GM19372 (cell line): ENCODE results near the gene OR1A1.
"Not testable (repeated sequence)": the region's sequence is repeated elsewhere in the genome, so short reads cannot be mapped to it uniquely, and the experiment has no call there.

Experiments used
- ATAC-seq: cut with Tn5 transposase; IDR thresholded peaks from one replicate; pipeline ENCODE4 v1.9.1; 2021; ENCODE audit warnings: mild to moderate bottlenecking, low read depth, moderate library complexity; ENCODE audit not compliant: unreplicated experiment

Gene OR1A1, protein sequence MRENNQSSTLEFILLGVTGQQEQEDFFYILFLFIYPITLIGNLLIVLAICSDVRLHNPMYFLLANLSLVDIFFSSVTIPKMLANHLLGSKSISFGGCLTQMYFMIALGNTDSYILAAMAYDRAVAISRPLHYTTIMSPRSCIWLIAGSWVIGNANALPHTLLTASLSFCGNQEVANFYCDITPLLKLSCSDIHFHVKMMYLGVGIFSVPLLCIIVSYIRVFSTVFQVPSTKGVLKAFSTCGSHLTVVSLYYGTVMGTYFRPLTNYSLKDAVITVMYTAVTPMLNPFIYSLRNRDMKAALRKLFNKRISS

DNA sequence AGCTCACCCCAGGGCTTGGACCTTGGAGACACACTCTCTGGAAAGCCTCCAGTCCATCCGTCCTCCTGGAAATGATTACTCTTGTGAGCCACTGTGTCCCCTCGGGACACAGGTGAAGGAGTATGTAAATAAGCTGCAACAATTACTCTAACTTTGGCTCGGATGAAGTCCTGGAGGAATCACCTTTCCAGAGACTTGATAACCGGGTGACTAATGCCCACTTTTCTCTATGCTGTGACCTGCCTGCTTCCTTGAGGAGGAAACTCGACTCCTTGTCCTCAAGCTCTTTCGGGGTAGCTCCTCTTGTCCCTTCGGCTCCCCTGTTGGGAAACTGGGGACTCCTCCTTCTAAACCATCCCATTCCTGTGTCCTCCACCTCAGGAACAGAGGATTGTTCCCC is at the start of gene OR1A1:
TSS of gene OR1A1 (plus strand) at position 301 of the 400 bp plus-strand sequence. CDS start 7,954 bp downstream, outside the sequence.
- ATAC-seq: no peak

- no peak for ATAC-seq
These were observed 39.9 kb upstream of the OR1A1 start for GRCh38 chr17:3167574-3167973.

DNA sequence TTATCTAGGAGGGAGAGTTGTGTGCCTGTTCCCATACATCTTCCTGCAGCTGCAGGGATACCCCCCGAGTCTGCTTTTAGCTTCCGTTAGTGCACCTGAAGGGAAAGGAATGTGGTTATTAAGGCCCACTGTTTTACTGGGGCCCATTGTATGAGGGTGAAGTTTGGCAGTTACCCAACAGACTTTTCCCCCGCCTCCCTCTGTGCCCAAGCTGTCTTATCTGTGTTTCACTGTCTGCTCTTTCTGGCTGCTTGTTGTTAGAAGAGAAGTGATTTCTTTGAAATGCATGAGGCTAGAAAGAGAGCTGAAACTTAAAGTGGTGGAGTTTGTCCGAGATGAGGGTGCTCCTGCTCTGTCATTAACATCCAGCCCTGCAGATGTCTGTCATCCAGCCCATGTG is 17.5 kb upstream of the OR1A1 start:
- no peak for ATAC-seq

- no peak for ATAC-seq
These were observed 10.2 kb upstream of the OR1A1 start, which contains the start of gene OR1A2 for GRCh38 chr17:3197219-3197618. TSS of gene OR1A2 (plus strand) at chr17:3197519. CDS start at chr17:3197519, 0 bp downstream.

DNA sequence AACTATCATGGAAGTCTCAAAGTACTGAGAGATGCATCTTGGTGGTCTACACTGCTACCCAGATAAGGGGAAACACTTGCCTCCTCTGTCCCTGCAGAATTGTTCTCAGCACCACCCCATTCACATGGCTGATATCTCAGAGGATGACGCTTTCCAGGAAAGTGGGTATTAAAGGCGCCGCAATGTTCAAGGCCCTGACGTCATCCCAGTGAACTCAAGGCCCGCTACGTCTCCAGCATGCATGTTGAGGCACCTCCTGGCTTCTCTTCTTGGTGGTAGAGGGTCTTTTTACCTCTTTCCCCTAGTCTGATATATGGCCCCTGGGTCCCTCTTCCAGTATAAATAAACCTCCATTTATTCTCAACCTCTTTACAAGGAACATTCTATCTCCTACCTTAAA is 1.0 kb downstream of the OR1A1 start:
- no peak for ATAC-seq

GRCh38 chr17:3213001-3213400 is 5.5 kb downstream of the OR1A1 start:
- ATAC-seq: no peak

GRCh38 chr17:3213587-3213986 is 6.1 kb downstream of the OR1A1 start:
- no peak for ATAC-seq

GRCh38 chr17:3219978-3220377 is 12.5 kb downstream of the OR1A1 start:
- not testable (repeated sequence) for ATAC-seq

DNA sequence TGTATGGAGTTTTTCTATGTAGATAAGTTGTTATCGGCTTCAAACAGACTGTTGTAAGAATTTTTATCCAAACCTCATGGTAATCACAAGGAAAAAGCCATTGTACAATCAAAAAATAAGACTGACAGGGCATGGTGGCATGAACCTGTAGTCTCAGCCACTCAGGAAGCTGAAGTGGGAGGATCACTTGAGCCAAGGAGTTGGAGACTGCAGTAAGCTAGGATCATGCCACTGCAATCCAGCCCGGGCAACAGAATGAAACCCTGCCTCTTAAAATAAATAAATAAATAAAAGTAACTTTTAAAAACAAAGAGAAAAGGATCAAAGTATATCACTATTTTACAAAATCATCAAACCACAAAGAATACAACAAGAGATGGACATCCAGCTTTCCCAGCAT is 14.4 kb downstream of the OR1A1 start:
- no peak for ATAC-seq

DNA sequence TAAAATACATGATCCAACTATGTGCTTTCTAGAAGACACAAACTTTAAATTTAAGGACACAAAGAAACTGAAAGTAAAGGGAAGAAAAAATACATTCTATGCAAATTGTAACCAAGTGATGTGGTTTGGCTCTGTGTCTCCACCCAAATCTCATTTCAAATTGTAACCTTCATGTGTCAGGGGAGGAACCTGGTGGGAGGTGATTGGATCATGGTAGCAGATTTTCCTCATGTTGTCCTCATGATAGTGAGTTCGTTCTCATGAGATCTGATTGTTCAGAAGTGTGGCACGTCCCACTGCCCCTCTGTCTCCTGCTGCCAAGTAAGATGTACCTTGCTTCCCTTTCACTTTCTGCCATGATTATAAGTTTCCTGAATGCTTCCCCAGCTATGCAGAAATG is 15.0 kb downstream of the OR1A1 start:
- no peak for ATAC-seq

DNA sequence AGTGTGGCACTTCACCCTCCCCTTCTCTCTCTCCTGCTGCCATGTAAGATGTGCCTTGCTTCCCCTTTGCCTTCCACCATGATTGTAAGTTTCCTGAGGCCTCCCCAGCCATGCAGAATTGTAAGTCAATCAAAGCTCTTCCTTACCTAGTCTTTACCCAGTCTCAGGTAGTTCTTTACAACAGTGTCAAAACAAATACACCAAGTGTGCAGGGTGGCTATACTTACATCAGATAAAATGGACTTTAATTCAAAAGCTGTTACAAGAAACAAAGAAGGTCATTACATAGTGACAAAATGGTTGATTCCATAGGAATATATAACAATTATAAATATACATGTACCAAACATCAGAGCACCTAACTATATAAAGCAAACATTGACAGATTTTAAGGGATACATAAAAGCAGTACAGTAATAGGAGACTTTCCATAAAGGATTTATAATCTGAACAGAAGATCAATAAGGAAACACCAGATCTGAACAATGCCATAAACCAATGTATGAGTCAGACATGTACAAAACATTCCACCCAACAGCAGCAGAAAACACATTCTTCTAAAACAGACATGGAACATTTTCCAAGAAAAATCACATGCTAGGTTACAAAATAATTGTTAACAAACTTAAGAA is 17.4 kb downstream of the OR1A1 start:
- not testable (repeated sequence) for ATAC-seq

DNA sequence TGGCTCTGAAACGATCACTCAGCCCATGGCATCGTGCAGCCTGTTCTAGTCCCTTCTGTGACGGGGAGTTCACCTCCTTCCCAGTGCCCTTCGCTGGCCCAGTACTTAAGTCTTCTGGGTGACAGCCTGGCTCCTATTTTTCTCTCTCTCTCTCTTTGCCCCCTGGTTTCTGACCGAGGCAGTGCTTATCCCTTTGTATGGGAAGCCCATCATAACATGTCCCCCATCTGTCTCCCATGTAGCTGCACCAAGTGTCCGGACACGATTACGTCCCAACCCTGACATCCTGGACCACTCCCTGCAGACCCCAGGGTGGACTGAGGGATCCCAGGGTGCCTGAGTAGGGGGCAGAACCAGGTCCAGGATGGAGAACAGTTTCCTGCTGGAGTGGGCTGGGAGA is 24.8 kb downstream of the OR1A1 start:
- ATAC-seq: not testable (repeated sequence)

GRCh38 chr17:3238685-3239084 is 31.2 kb downstream of the OR1A1 start:
- ATAC-seq: not testable (repeated sequence)

DNA sequence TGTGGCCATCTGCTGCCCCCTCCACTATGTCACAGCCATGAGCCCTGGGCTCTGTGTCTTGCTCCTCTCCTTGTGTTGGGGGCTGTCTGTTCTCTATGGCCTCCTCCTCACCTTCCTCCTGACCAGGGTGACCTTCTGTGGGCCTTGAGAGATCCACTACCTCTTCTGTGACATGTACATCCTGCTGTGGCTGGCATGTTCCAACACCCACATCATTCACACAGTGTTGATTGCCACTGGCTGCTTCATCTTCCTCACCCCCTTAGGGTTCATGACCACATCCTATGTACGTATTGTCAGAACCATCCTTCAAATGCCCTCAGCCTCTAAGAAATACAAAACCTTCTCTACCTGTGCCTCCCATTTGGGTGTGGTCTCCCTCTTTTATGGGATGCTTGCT is 33.6 kb downstream of the OR1A1 start:
- not testable (repeated sequence) for ATAC-seq

DNA sequence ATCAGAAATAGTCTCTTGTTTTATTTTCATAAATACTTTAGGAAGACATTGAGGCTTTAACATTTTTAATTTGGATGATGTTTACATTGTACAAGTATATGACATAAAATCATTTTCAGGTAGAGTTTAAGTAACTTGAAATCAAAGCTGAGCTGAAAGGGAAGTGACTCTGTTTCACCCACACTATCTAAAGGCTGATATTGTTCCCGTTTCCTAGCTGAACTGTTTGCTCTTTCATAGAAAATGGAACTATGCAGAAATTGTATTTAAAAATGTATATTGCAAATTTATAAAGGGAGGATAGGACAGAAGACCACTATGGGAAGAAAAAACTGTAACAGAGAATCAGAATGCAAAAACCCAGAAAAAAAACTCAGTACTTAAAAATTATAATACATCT is 37.4 kb downstream of the OR1A1 start:
- ATAC-seq: not testable (repeated sequence)

DNA sequence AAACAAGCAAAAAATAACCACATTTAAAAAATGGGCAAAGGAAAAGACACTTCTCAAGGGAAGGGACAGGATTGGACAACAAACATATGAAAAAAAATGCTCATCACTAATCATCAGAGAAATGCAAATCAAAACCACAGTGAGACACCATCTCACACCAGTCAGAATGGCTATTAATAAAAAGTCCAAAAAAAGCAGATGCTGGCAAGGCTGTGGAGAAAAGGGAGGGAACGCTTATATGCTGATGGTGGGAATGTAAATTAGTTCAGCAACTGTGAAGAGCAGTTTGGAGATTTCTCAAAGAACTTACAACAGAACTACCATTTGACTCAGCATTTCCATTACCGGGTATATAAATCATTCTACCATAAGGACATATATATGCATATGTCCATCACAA is 41.5 kb downstream of the OR1A1 start:
- ATAC-seq: not testable (repeated sequence)

- ATAC-seq: no peak
These were observed 49.1 kb downstream of the OR1A1 start for GRCh38 chr17:3256575-3256974.

GRCh38 chr17:3260163-3260562 is 52.7 kb downstream of the OR1A1 start:
- no peak for ATAC-seq

- no peak for ATAC-seq
These were observed 53.1 kb downstream of the OR1A1 start for GRCh38 chr17:3260600-3260999.
